ENCODE measurements around the gene APOB. TPM values are rescaled to one million over a fixed set of nuclear protein-coding genes. Genes with fewer than 3 reads are reported as not detected.

APOB gene
- total RNA-seq, 1 experiment from 2014 or later, result not detected

- Histone ChIP-seq H3K4me3 (ENCODE audit: low read length) (no peak overlapping the region), H2AFZ (ENCODE audit: low read length) (no peak overlapping the region)
Measured at GRCh38 chr2:21041943-21042707, 1.7 kb downstream of the APOB start.

GRCh38 chr2:21041462-21041861 is 2.4 kb downstream of the APOB start:
- Histone ChIP-seq H3K79me2 (ENCODE audit: low read length) (no peaks in the 10 kb centered on the region), H3K9me2 (replicated peaks; ENCODE audit: low read length) (no peaks in the 10 kb centered on the region), H3K4me1 (ENCODE audit: insufficient read depth, low read length) (no peaks in the 10 kb centered on the region), H3F3A (ENCODE audit: low read length, unreplicated experiment) (no peaks in the 10 kb centered on the region), H3K36me3 (ENCODE audit: low read depth, low read length) (no peaks in the 10 kb centered on the region), H4K20me1 (ENCODE audit: low read length) (no peaks in the 10 kb centered on the region), H3K4me3 (ENCODE audit: low read length) (no peak overlapping the region), H3K4me2 (ENCODE audit: low read length) (no peak overlapping the region), H2AFZ (ENCODE audit: low read length) (no peak overlapping the region), H3K9me3 (ENCODE audit: low read length) (no peaks in the 10 kb centered on the region), H3K9ac (ENCODE audit: low read length) (no peak overlapping the region), H3K27ac (ENCODE audit: low read length) (no peak overlapping the region), H3K27me3 (ENCODE audit: low read length) (peaks cover 28% of the 10 kb centered on the region)
- DNase-seq (no peak), ATAC-seq (no peak)
- TF ChIP-seq EZH2phosphoT487 (IDR thresholded peaks at IDR 0.05; ENCODE audit: borderline replicate concordance, low read length) (no peak), EZH2 (IDR thresholded peaks at IDR 0.05; ENCODE audit: low read length, unreplicated experiment) (no peak), CTCF (conservative IDR thresholded peaks at IDR 0.05; ENCODE audit: low read depth, low read length) (no peak)
- ChIA-PET POLR2A (ENCODE audit: unreplicated experiment) (no interaction called here), CTCF (no interaction called here)
- no TSS peak for BruUV-seq (replicated peaks)
- intact Hi-C loops (cut with micrococcal nuclease), result loop anchor here (5.0 kb wide), 1 partner anchor 276 kb away; no protein-coding TSS in a partner anchor

More at GRCh38 chr2:21041943-21042707, 1.7 kb downstream of the APOB start:
- ATAC-seq, result no peak
- Histone ChIP-seq H3K27ac (ENCODE audit: low read length) (no peak overlapping the region), H3F3A (ENCODE audit: low read length, unreplicated experiment) (no peaks in the 10 kb centered on the region), H3K4me1 (ENCODE audit: insufficient read depth, low read length) (no peaks in the 10 kb centered on the region), H3K79me2 (ENCODE audit: low read length) (no peaks in the 10 kb centered on the region), H3K9me2 (replicated peaks; ENCODE audit: low read length) (no peaks in the 10 kb centered on the region), H3K27me3 (ENCODE audit: low read length) (peaks cover 28% of the 10 kb centered on the region), H3K9ac (ENCODE audit: low read length) (no peak overlapping the region), H3K36me3 (ENCODE audit: low read depth, low read length) (no peaks in the 10 kb centered on the region), H3K9me3 (ENCODE audit: low read length) (no peaks in the 10 kb centered on the region), H3K4me2 (ENCODE audit: low read length) (no peak overlapping the region), H4K20me1 (ENCODE audit: low read length) (no peaks in the 10 kb centered on the region)
- ChIA-PET CTCF (interaction anchor here (0.5 kb wide), 1 partner anchor 80 kb away, joined by 8 read pairs; no protein-coding TSS in a partner anchor), POLR2A (ENCODE audit: unreplicated experiment) (no interaction called here)
- DNase-seq, result no peak
- TF ChIP-seq CTCF (conservative IDR thresholded peaks at IDR 0.05; ENCODE audit: low read depth, low read length) (no peak), EZH2 (IDR thresholded peaks at IDR 0.05; ENCODE audit: low read length, unreplicated experiment) (no peak), EZH2phosphoT487 (IDR thresholded peaks at IDR 0.05; ENCODE audit: borderline replicate concordance, low read length) (no peak)
- intact Hi-C loops (cut with micrococcal nuclease), result loop anchor here (1.0 to 5.0 kb wide), 2 partner anchors 76 to 275 kb away; no protein-coding TSS in a partner anchor
- BruUV-seq (replicated peaks), result no TSS peak

All from PC-3 (cell line).